Neuronal stem cell (in vitro differentiated cells): ENCODE results near the gene TMEM204.
A peak's percentile ranks its signal among the peaks of the same experiment; 100 is the strongest.

Source experiments
- DNase-seq: peaks from one replicate; pipeline ENCODE4 v3.0.0-alpha.2; 2013; ENCODE audit warnings: low spot score
- H2AFZ ChIP-seq: one replicate; pipeline ENCODE4 v1.6.1; 2013; ENCODE audit warnings: mild to moderate bottlenecking, low read length, inconsistent platforms
- H2AK5ac ChIP-seq: 2 replicates; pipeline ENCODE4 v1.6.1; 2013; ENCODE audit warnings: low read depth, mild to moderate bottlenecking, inconsistent platforms, low read length, moderate library complexity, mixed read lengths
- H2BK120ac ChIP-seq: 2 replicates; pipeline ENCODE4 v1.6.1; 2013; ENCODE audit warnings: low read depth, mild to moderate bottlenecking, inconsistent platforms, low read length, moderate library complexity, mixed read lengths
- H2BK12ac ChIP-seq: one replicate; pipeline ENCODE4 v1.6.1; 2013; ENCODE audit warnings: low read length, inconsistent platforms
- H2BK15ac ChIP-seq: 2 replicates; pipeline ENCODE4 v1.6.1; 2013; ENCODE audit warnings: mild to moderate bottlenecking, low read length, inconsistent platforms, mixed read lengths
- H2BK5ac ChIP-seq: one replicate; pipeline ENCODE4 v1.6.1; 2013; ENCODE audit warnings: inconsistent platforms, mild to moderate bottlenecking, low read length, moderate library complexity
- H3K14ac ChIP-seq: one replicate; pipeline ENCODE4 v1.6.1; 2013; ENCODE audit warnings: low read length, inconsistent platforms
- H3K18ac ChIP-seq: 2 replicates; pipeline ENCODE4 v1.6.1; 2013; ENCODE audit warnings: low read length, inconsistent platforms
- H3K23ac ChIP-seq: 2 replicates; pipeline ENCODE4 v1.6.1; 2013; ENCODE audit warnings: low read depth, mild to moderate bottlenecking, mixed read lengths, low read length, inconsistent platforms; ENCODE audit not compliant: poor library complexity
- H3K27ac ChIP-seq: replicated peaks from 3 replicates; pipeline ENCODE4 v1.5.1; 2013; ENCODE audit warnings: low read length, inconsistent platforms
- H3K27me3 ChIP-seq, 3 experiments: 2 replicates each; pipeline ENCODE4 v1.6.1; 2013; ENCODE audit warnings: low read length in 3 of 3, mild to moderate bottlenecking in 2 of 3, inconsistent platforms in 1 of 3, low read depth in 1 of 3, mixed read lengths in 1 of 3, moderate library complexity in 1 of 3; ENCODE audit not compliant: control insufficient read depth in 3 of 3, insufficient read depth in 3 of 3
- H3K36me3 ChIP-seq, 2 donors: replicated peaks in 1 of 2; 2 replicates each; pipeline ENCODE4 v1.6.1; 2013; ENCODE audit warnings: low read length in 2 of 2; ENCODE audit not compliant: control insufficient read depth in 2 of 2, insufficient read depth in 2 of 2
- H3K4ac ChIP-seq: 2 replicates; pipeline ENCODE4 v1.6.1; 2013; ENCODE audit warnings: inconsistent platforms, mild to moderate bottlenecking, low read length, moderate library complexity
- H3K4me1 ChIP-seq, 2 donors: 1 replicate in 1 of 2; 2 replicates in 1 of 2; pipeline ENCODE4 v1.6.1; 2013; ENCODE audit warnings: low read length in 2 of 2, low read depth in 1 of 2; ENCODE audit not compliant: control insufficient read depth in 2 of 2, insufficient read depth in 1 of 2
- H3K4me2 ChIP-seq: one replicate; pipeline ENCODE4 v1.6.1; 2013; ENCODE audit warnings: mild to moderate bottlenecking, low read length, inconsistent platforms; ENCODE audit not compliant: insufficient read depth, poor library complexity, severe bottlenecking
- H3K4me3 ChIP-seq, 2 donors: 2 replicates each; pipeline ENCODE4 v1.5.1; 2013; ENCODE audit warnings: low read length in 2 of 2, mild to moderate bottlenecking in 2 of 2, inconsistent platforms in 1 of 2, moderate library complexity in 1 of 2
- H3K79me1 ChIP-seq: one replicate; pipeline ENCODE4 v1.6.1; 2013; ENCODE audit warnings: low read depth, mild to moderate bottlenecking, inconsistent platforms, low read length, moderate library complexity
- H3K9ac ChIP-seq: one replicate; pipeline ENCODE4 v1.6.1; 2013; ENCODE audit warnings: mild to moderate bottlenecking, low read depth, low read length, inconsistent platforms; ENCODE audit not compliant: poor library complexity
- H3K9me3 ChIP-seq, 2 donors: replicated peaks in 1 of 2; 2 replicates each; pipeline versions ENCODE3 to v1.6.1; 2013; ENCODE audit warnings: low read length in 2 of 2, mild to moderate bottlenecking in 2 of 2, inconsistent platforms in 1 of 2, low read depth in 1 of 2, mixed read lengths in 1 of 2, moderate library complexity in 1 of 2; ENCODE audit not compliant: control insufficient read depth in 2 of 2, insufficient read depth in 1 of 2
- H4K8ac ChIP-seq: one replicate; pipeline ENCODE4 v1.6.1; 2013; ENCODE audit warnings: low read depth, mild to moderate bottlenecking, inconsistent platforms, low read length, moderate library complexity
- H4K91ac ChIP-seq: one replicate; pipeline ENCODE4 v1.6.1; 2013; ENCODE audit warnings: low read length, low read depth, mild to moderate bottlenecking, inconsistent platforms; ENCODE audit not compliant: poor library complexity
- WGBS, 2 donors: extraction: QIAGEN DNeasy Blood & Tissue Kit; methylation state at CpG; one replicate each; pipeline ENCODE4 v1.1.7; 2013; ENCODE audit warnings: missing lambda C conversion rate in 2 of 2, mixed read lengths in 1 of 2; ENCODE audit not compliant: insufficient read length in 2 of 2, insufficient replicate concordance in 1 of 2; ENCODE audit errors: extremely low coverage in 2 of 2; 5-methylcytosine and 5-hydroxymethylcytosine counted together

The TMEM204 gene

DNA sequence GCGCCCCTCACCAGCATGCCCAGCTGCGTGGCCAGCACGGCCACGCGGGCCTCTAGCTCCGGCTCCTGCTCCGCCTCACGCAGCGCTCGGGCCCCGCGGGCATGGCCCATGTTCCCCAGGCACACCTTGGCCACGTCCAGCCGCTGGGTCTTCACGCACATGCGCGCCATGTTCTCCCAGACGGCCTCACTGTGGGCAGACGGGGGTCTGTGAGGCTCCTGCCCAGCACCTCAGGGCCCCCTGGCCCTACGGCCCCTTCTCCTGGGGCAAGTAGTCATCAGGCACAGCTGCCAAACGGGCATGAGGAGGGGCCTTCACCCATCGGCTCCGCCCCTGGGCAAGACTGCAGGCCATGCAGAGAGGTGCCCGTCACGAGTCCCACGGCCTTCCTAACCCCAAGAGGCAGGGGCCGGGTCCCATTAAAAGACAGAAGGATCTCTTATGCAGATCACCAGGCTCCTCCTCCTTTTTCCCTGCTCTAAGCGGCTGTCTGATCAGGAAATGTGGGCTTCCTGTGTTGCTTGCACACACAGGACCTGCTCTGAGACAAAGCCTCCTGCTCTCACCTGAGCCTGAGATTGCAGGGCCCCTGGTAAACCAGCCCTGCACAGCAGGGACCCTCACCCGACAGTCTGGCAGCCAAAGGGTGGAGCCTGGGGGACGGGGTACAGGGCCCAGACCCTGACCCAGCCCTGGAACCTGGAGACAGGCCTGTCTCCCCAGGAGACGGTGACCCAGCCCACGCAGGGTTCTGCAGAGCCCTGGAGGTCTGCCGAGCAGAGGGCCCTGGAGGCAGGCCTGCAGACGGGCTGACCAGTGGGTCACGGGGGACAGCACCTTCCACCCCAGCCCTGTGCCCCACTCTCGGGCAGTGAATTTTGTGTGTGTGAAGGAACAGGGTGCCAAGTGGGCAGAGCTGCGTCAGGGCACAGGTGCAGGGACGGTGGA lies 6.6 kb upstream of the TMEM204 start:
- no peak overlapping the region for H2BK120ac ChIP-seq
- no peaks in the 10 kb centered on the region for H3K27me3 ChIP-seq
- H3K4me1 ChIP-seq: peaks cover 0 to 4% of the 10 kb centered on the region in 2 donors
- WGBS, 2 donors: no CpG with 5 or more reads among the region's 38 CpGs
- H3K14ac ChIP-seq: peak overlapping the region; percentile 21
- H3K4me3 ChIP-seq: no peak overlapping the region
- H2AFZ ChIP-seq: no peak overlapping the region
- H3K18ac ChIP-seq: no peak overlapping the region
- no peak overlapping the region for H3K4me2 ChIP-seq
- H3K23ac ChIP-seq: peak overlapping the region; percentile 65
- peak overlapping the region; percentile 24 for H2BK5ac ChIP-seq
- H3K9me3 ChIP-seq: no peaks in the 10 kb centered on the region
- H3K4ac ChIP-seq: no peak overlapping the region
- no peak overlapping the region for H3K27ac ChIP-seq
- H4K8ac ChIP-seq: no peak overlapping the region
- peaks cover 11 to 18% of the 10 kb centered on the region in 2 donors for H3K36me3 ChIP-seq
- H3K79me1 ChIP-seq: peaks cover 9% of the 10 kb centered on the region
- no peak overlapping the region for H3K9ac ChIP-seq
- no peak overlapping the region for H4K91ac ChIP-seq
- no peak for DNase-seq
- H2BK12ac ChIP-seq: no peak overlapping the region
- H2AK5ac ChIP-seq: no peak overlapping the region
- H2BK15ac ChIP-seq: no peak overlapping the region

DNA sequence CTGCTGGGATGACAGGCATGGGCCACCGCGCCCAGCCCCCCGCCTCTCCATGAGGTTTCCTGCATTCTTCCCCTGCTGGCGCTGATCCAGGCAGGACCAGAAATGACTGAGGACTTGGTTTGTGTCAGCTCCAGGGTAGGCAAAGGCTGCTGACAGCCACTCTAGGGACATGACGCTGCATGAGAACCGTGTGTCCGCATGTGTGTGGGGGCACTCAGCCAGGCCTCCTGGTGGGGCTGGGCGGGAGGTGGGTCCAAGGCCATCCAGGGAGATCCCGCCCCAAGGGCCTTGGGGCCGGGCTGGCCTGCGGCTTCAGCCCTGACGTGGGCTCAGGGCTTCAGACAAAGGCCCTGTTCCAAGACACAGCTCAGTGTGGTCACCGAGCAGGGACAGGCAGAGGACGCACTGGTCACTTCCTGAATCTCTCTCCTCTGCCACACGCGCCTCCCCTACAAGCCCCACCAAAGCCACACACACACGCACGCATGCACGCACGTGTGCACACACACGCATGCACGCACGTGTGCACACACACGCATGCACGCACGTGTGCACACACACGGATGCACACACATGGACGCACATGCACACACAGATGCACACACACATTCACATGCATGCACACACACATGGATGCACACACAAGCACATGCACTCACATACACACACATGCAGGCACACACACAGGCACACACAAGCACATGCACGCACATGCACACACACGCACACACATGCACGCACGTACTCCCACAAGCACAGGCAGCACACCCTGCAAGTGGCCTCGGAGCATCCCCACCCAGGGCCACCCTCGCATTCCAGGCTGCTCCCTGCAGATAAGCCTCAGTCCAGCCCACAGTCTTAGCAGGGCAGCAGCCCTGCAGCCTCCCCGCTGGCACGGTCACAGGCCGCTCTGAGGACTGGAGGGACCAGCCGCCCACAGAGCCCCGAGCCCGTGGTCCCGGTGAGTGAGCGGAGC lies 5.3 kb upstream of the TMEM204 start:
- WGBS, 2 donors: no CpG with 5 or more reads among the region's 42 CpGs

DNA sequence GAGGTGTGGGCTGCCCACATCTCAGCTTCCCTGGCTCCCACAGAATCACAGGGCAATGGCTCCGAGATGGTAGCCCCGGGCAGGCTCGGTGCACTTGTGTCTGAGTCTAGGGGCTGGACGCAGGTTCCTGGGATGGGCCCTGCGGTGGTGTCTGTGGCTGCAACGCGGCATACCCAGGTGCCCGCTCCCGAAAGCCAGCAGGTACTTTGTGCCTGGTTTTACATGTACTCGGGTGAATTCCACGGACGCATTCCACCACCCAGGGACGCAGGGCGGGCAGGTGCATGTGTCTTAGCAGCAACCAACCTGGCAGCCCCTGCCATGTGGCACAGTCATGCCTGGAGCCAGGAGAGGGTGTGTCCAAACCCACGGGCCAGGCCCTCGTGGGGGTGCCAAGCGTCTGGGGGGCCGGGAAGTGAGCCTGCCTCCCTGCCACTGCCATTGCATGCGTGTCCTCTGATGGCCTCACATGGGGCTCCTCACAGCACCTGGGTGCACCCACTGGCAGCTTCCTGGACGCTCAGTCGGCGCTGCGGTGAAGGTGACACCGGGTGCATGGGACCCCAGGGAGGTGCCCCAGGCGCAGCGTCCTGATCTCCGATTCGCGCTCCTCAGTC lies 4.4 kb upstream of the TMEM204 start:
- Histone ChIP-seq H3K4me2 (no peak overlapping the region), H2AK5ac (no peak overlapping the region), H3K9me3 (no peaks in the 10 kb centered on the region), H3K18ac (no peak overlapping the region), H3K36me3 (peaks cover 3 to 8% of the 10 kb centered on the region in 2 donors), H3K4me3 (no peak overlapping the region), H3K4me1 (peaks cover 0 to 4% of the 10 kb centered on the region in 2 donors), H4K8ac (peak overlapping the region; percentile 43), H3K27me3 (no peaks in the 10 kb centered on the region), H2BK5ac (no peak overlapping the region), H4K91ac (no peak overlapping the region), H3K23ac (peak overlapping the region; percentile 94), H3K79me1 (peaks cover 9% of the 10 kb centered on the region), H2AFZ (no peak overlapping the region), H2BK12ac (no peak overlapping the region), H3K4ac (no peak overlapping the region), H3K9ac (peak overlapping the region; percentile 63), H2BK120ac (no peak overlapping the region), H3K27ac (no peak overlapping the region), H2BK15ac (no peak overlapping the region), H3K14ac (no peak overlapping the region)
- no CpG with 5 or more reads among the region's 29 CpGs for WGBS, 2 donors
- no peak for DNase-seq

More for the DNA sequence above, 5.3 kb upstream of the TMEM204 start:
- H2BK5ac ChIP-seq: peak overlapping the region; percentile 82
- H4K91ac ChIP-seq: no peak overlapping the region
- H3K14ac ChIP-seq: peak overlapping the region; percentile 63
- H2BK12ac ChIP-seq: peak overlapping the region; percentile 33
- peak overlapping the region; percentile 94 for H3K23ac ChIP-seq
- peak overlapping the region; percentile 60 for H3K18ac ChIP-seq
- H2AFZ ChIP-seq: no peak overlapping the region
- H3K4me3 ChIP-seq: peak overlapping the region in 1 of 2 donors; percentile 17
- H3K27ac ChIP-seq: no peak overlapping the region
- H3K27me3 ChIP-seq: no peaks in the 10 kb centered on the region
- no peak overlapping the region for H3K4me2 ChIP-seq
- peaks cover 0 to 4% of the 10 kb centered on the region in 2 donors for H3K4me1 ChIP-seq
- peaks cover 9% of the 10 kb centered on the region for H3K79me1 ChIP-seq
- H3K36me3 ChIP-seq: peaks cover 8 to 17% of the 10 kb centered on the region in 2 donors
- H2AK5ac ChIP-seq: no peak overlapping the region
- H3K4ac ChIP-seq: no peak overlapping the region
- H4K8ac ChIP-seq: peak overlapping the region; percentile 52
- no peak overlapping the region for H2BK15ac ChIP-seq
- H3K9me3 ChIP-seq: no peaks in the 10 kb centered on the region
- no peak for DNase-seq
- peak overlapping the region; percentile 30 for H3K9ac ChIP-seq
- no peak overlapping the region for H2BK120ac ChIP-seq
